Thyroid gland (tissue), 4 donors: ENCODE results near the gene TSPAN7. TPM values are rescaled to one million over a fixed set of nuclear protein-coding genes. Genes with fewer than 3 reads are reported as not detected.

ENCODE experiments used
- DNase-seq, 2 donors: peaks; one replicate each; pipeline ENCODE4 v3.0.0-alpha.2; 2019
- H3K27ac ChIP-seq, 3 donors: fragments of 200-600 bp; sonication (generic); 1 replicate in 2 of 3; 2 replicates in 1 of 3; pipeline ENCODE4 v1.5.1; 2016 to 2019; ENCODE audit warnings: mild to moderate bottlenecking in 1 of 3, moderate library complexity in 1 of 3
- H3K27me3 ChIP-seq: fragments of 200-600 bp; sonication (generic); one replicate; pipeline ENCODE4 v1.5.1; 2019
- H3K36me3 ChIP-seq, 2 donors: fragments of 200-600 bp; sonication (generic); one replicate each; pipeline ENCODE4 v1.5.1; 2016 to 2019
- H3K4me1 ChIP-seq, 2 donors: fragments of 200-600 bp; sonication (generic); one replicate each; pipeline ENCODE4 v1.5.1; 2017 to 2019
- H3K4me3 ChIP-seq, 3 donors: fragments of 200-600 bp; sonication (generic); replicated peaks in 1 of 3; 1 replicate in 2 of 3; 2 replicates in 1 of 3; pipeline ENCODE4 v1.5.1; 2016; ENCODE audit warnings: mild to moderate bottlenecking in 1 of 3
- H3K9me3 ChIP-seq: fragments of 200-600 bp; sonication (generic); one replicate; pipeline ENCODE4 v1.5.1; 2017
- POLR2A ChIP-seq, 2 donors: fragments of 450-650 bp; IDR thresholded peaks; one replicate each; pipeline ENCODE4 v1.6.1; 2017; ENCODE audit warnings: antibody characterized with exemption in 2 of 2, mild to moderate bottlenecking in 2 of 2, moderate library complexity in 1 of 2
- WGBS, 2 donors: methylation state at CpG; one replicate each; pipeline ENCODE4 v1.1.5; 2017; 5-methylcytosine and 5-hydroxymethylcytosine counted together
- intact Hi-C: fragments of 100-400 bp; cut with DNase I; formaldehyde crosslinking; loops from one replicate; pipeline ENCODE4 v1.15.1; 2023
- total RNA-seq, 4 donors: library from RNA; depleted of rRNA; stranded (reverse); fragments of >200 nt; gene quantifications; one replicate each; pipeline ENCODE4 v1.2.3, GENCODE V29; 2016
- TF ChIP-seq, protein P1 (sequence below), 6 experiments: fragments of 200-600 bp in 3 of 6; fragments of 450-650 bp in 3 of 6; sonication (generic) in 3 of 6; IDR thresholded peaks; one replicate each; pipeline ENCODE4 v1.5.1; 2016 to 2019; ENCODE audit warnings: antibody characterized with exemption in 6 of 6, mild to moderate bottlenecking in 2 of 6, inconsistent platforms in 1 of 6, moderate library complexity in 1 of 6

Gene TSPAN7
- total RNA-seq, 4 donors from 2014 or later, result 38.1 to 66.2 (median 55.2) TPM

- WGBS, 2 donors, result 89 to 99% methylated on average over 2 of the region's 2 CpGs
- no peaks in the 10 kb centered on the region for H3K4me1 ChIP-seq
- DNase-seq, result no peak
These were observed 117.5 kb downstream of the TSPAN7 start for GRCh38 chrX:38678821-38679220.

GRCh38 chrX:38679695-38680094, 118.4 kb downstream of the TSPAN7 start:
- Histone ChIP-seq H3K27ac (no peak overlapping the region), H3K9me3 (no peaks in the 10 kb centered on the region), H3K36me3 (no peaks in the 10 kb centered on the region), H3K4me3 (no peak overlapping the region), H3K27me3 (no peaks in the 10 kb centered on the region), H3K4me1 (no peaks in the 10 kb centered on the region)
- TF ChIP-seq, protein P1, sequence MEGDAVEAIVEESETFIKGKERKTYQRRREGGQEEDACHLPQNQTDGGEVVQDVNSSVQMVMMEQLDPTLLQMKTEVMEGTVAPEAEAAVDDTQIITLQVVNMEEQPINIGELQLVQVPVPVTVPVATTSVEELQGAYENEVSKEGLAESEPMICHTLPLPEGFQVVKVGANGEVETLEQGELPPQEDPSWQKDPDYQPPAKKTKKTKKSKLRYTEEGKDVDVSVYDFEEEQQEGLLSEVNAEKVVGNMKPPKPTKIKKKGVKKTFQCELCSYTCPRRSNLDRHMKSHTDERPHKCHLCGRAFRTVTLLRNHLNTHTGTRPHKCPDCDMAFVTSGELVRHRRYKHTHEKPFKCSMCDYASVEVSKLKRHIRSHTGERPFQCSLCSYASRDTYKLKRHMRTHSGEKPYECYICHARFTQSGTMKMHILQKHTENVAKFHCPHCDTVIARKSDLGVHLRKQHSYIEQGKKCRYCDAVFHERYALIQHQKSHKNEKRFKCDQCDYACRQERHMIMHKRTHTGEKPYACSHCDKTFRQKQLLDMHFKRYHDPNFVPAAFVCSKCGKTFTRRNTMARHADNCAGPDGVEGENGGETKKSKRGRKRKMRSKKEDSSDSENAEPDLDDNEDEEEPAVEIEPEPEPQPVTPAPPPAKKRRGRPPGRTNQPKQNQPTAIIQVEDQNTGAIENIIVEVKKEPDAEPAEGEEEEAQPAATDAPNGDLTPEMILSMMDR (IDR thresholded peaks at IDR 0.05), result no peak
- TF ChIP-seq POLR2A (IDR thresholded peaks at IDR 0.05), result no peak
- WGBS, 2 donors, result 94 to 95% methylated on average over 2 of the region's 2 CpGs
- intact Hi-C loops, result no loop called here
- no peak for DNase-seq

More at GRCh38 chrX:38678821-38679220, 117.5 kb downstream of the TSPAN7 start:
- no peak overlapping the region for H3K27ac ChIP-seq
- H3K36me3 ChIP-seq, result no peaks in the 10 kb centered on the region
- no peak overlapping the region for H3K4me3 ChIP-seq
- H3K27me3 ChIP-seq, result no peaks in the 10 kb centered on the region
- H3K9me3 ChIP-seq, result no peaks in the 10 kb centered on the region
- intact Hi-C loops, result no loop called here
- no peak for TF ChIP-seq POLR2A (IDR thresholded peaks at IDR 0.05)
- TF ChIP-seq, protein P1 (IDR thresholded peaks at IDR 0.05), result no peak

DNA sequence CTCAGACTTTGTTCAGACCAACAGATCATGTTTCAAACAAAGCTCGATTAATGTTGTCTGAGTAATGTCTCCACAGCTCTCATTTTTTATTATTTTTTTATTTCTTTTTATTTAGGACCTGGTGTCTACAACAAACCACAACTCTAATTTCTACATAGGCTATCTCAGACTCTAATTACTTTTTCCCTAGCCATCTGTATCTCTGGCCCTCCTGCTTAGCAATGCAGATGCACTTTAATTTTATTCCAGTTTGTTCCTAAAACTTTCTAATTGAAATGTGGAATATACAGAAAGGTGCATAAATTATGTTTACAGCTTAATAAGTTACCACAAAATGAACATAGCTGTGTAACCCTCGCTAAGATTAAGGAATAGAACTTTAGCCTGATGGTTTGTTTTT, 120.8 kb downstream of the TSPAN7 start:
- Histone ChIP-seq H3K27ac (no peak overlapping the region), H3K4me3 (no peak overlapping the region), H3K4me1 (no peaks in the 10 kb centered on the region), H3K36me3 (no peaks in the 10 kb centered on the region), H3K9me3 (no peaks in the 10 kb centered on the region), H3K27me3 (no peaks in the 10 kb centered on the region)
- TF ChIP-seq, protein P1 (IDR thresholded peaks at IDR 0.05), result no peak
- TF ChIP-seq POLR2A (IDR thresholded peaks at IDR 0.05), result no peak
- WGBS, 2 donors, result 74 to 89% methylated on average over 2 of the region's 2 CpGs
- no peak for DNase-seq
- intact Hi-C loops, result no loop called here

DNA sequence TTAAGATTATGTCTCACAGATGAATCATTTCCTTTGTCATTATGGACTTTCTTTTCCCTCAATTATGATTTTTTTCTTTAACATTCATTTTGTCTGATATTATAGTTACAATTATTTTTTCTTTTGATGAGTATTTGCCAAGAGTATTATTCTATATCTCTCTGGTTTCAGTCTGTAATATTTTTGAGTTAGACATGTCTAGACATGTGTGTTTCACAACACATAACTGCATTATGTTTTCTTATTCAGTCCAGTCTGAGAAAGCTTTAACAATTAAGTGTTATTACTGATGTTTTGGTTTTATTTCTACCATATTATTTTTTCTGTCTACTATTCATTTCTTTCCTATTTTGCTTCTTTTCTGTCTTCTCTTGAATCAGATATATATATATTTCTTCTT, 131.6 kb downstream of the TSPAN7 start:
- Histone ChIP-seq H3K9me3 (no peaks in the 10 kb centered on the region), H3K27ac (no peak overlapping the region), H3K36me3 (no peaks in the 10 kb centered on the region), H3K4me3 (no peak overlapping the region), H3K27me3 (no peaks in the 10 kb centered on the region), H3K4me1 (no peaks in the 10 kb centered on the region)
- no peak for TF ChIP-seq POLR2A (IDR thresholded peaks at IDR 0.05)
- TF ChIP-seq, protein P1 (IDR thresholded peaks at IDR 0.05), result no peak
- intact Hi-C loops, result no loop called here
- DNase-seq, result no peak

GRCh38 chrX:38694394-38694793, 133.1 kb downstream of the TSPAN7 start:
- intact Hi-C loops, result no loop called here
- WGBS, 2 donors, result 72 to 88% methylated on average over 5 of the region's 5 CpGs
- Histone ChIP-seq H3K27me3 (no peaks in the 10 kb centered on the region), H3K4me3 (no peak overlapping the region), H3K4me1 (no peaks in the 10 kb centered on the region), H3K9me3 (no peaks in the 10 kb centered on the region), H3K36me3 (no peaks in the 10 kb centered on the region), H3K27ac (no peak overlapping the region)
- no peak for DNase-seq
- no peak for TF ChIP-seq POLR2A (IDR thresholded peaks at IDR 0.05)
- TF ChIP-seq, protein P1 (IDR thresholded peaks at IDR 0.05), result no peak
